ENCODE data around the gene SRD5A2.

DNA sequence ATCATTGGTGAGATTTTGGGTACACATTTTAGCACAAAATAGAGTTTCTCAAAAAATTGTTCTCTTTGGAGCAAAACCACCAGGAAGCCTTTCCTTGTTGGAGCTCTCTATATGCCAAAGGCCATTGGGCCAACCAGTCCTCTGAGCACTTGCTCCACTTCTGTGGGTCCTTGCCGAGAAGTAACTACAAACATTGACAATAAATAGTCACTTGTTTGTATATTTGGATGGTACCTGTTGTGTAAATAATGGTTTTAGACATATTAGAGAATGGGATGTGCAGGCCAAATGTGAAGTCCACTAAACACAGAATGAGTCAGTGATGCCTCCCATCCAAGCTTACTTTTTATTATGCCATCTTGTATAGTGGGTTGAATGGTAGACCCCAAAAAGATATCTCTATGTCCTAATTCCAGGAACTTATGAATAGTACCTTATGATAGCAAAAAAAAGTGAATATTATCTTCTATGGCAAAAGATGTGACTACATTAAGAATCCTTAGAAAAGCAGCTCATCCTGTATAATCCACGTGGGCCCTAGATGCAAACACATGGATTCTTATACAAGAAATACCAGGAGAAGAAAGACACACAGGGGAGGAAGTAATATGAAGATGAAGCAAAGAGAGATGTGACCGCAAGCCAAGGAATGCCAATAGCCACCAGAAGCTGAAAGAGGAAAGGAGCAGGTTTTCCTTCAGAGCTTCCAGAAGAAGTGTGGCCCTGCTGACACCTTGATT is 24.6 kb downstream of the SRD5A2 start:
- TF ChIP-seq POLR2A (IDR thresholded peaks at IDR 0.05; ENCODE audit: low read depth, low read length) (no peak), POLR2AphosphoS5 (IDR thresholded peaks at IDR 0.05; ENCODE audit: low read depth, low read length) (no peak), TAF1 (IDR thresholded peaks at IDR 0.05; ENCODE audit: low read depth, low read length) (no peak), PAX5 (IDR thresholded peaks at IDR 0.05; ENCODE audit: insufficient read depth, low read length, severe bottlenecking) (no peak), POU2F2 (IDR thresholded peaks at IDR 0.05; ENCODE audit: low read depth, low read length) (no peak), SPI1 (IDR thresholded peaks at IDR 0.05; ENCODE audit: low read depth, low read length) (no peak)
